ENCODE measurements around the gene CEP128.

Gene CEP128

DNA sequence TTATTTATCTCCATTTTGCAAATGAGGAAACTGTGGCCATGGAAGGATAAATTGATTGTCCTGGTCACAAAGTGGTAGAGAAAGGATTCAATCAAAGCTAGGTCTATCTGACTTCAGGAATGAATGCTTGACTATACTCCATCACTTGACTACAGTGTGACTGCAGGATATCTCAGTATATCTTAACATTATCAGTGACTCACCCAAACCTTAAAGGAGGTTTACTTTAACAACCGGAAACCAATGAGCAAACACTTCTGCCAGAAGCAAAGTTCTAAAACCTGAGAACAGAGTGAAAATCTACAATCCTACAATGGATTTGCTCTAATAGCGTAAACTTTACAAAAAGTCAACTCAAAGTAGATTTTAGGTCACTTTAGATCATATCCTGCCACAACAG is 277.0 kb downstream of the CEP128 start:
- DNase-seq (ENCODE audit: low spot score) = no peak

DNA sequence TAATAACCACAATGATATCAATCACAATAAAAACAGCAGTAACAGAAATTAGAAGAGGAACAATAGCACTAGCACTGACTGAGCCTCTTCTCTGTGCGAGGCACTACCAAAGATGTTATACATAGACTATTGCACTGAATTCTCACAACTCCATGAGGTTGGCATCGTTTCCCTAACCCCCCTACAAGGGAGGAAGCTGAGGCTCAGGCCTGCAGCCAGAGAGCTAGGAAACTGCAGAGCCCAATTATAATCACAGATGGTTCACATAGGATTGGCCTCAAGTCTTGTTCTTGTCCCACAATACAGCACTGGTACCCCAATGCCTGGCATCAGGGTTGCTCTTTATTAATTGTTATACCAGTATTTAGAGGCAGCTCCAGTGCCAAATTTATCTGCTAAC is 278.0 kb downstream of the CEP128 start:
- no peak for DNase-seq (ENCODE audit: low spot score)

DNA sequence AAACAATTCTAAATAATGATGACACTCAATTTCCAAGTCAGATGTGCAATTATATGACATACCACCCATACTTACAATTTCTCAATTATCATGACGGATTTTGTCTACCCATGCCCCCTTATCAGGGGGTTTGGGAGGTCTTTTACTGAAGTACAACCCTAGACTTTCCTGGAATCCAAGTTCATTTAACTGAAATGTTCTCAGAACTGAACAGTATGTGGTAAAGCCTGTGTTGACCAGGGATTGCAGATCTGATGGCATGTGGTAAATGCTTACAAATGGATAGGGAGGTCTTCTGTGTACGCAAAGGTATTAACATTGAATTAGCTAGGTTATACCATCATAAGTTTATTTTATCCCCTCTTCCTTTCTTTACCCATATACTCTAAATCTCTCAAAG is 281.8 kb downstream of the CEP128 start:
- no peak for DNase-seq (ENCODE audit: low spot score)

DNA sequence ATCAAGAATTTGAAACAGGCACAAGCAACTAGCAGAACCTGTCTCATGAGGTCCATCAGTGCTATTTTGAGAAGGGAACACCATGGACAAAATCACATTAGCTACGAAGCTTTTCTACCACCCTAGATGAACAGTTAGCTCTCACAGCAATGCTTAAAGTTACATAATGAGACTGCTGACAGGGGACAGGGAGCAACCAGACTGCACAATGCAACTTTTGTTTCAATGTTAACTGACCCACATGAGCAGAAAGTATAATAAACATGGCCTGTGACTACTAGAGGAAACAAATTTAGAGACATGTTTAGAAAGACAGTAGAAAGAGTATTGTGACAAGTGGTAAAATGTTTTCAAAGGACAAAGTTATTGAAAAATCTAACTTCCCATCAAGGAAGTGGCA is 282.8 kb downstream of the CEP128 start:
- DNase-seq (ENCODE audit: low spot score) = no peak

DNA sequence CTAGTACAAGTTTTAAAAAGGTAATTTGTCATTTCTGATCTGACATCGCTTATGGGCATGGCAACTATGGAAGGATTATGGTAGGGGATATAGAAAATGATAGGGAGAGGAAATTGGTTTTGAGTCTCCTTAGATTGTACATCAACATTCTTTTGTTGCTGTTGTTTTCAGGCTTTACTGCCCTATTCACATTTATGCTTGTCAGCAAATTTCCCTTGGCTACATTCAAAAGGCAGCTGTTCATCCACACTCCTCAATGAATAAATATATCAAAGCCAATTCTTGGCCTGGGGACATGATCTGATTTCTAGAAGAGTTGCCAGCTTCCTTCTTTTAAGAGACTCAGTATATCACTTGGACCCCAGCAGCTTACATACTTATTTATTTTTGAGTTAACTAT is 283.4 kb downstream of the CEP128 start:
- no peak for DNase-seq (ENCODE audit: low spot score)

DNA sequence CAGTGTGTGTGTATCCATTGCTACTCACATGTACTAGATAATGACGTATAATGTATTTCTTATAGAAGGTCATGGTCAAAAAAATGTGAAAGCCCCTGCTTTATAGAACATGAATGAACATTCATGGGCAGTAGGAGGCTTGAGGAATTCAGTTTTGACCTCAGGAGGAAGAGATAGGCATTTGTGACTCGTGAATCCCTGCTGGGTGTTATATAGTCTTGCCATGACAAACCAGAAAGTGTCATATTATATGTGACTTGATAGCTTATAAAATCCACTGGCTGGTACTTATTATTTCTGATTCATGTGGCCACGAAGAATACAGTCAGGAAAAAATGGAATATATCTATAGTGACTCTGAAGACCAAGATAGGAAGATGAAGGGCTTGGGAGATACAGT is 287.6 kb downstream of the CEP128 start:
- no peak for DNase-seq (ENCODE audit: low spot score)

DNA sequence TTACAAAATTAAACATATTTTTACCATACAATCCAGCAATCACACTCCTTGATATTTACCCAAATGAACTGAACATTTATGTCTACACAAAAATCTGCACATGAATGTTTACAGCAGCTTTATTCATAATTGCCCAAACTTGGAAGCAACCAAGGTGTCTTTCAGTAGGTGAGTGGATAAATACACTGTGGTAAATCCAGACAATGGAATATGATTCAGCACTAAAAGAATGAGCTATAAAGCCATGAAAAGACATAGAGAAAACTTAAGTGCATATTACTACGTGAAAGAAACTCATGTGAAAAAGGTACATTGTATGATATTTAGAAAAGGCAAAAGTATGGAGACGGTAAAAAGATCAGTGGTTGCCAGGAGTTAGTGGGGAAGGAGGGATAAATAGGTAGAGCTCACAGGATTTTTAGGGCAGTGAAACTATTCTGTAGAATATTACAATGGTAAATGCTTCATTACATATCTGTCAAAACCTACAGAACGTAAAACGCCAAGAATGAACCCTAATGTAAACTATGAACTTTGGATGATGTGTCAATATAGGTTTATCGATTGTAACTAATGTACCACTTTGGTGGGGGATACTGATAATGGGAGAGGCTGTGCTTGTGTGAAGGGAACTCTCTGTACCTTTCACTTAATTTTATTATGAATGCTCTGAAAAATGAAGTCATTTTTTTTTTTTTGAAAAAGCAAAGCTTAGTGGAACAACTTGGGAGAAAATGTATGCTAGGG is 295.7 kb downstream of the CEP128 start:
- DNase-seq (ENCODE audit: low spot score) = no peak

DNA sequence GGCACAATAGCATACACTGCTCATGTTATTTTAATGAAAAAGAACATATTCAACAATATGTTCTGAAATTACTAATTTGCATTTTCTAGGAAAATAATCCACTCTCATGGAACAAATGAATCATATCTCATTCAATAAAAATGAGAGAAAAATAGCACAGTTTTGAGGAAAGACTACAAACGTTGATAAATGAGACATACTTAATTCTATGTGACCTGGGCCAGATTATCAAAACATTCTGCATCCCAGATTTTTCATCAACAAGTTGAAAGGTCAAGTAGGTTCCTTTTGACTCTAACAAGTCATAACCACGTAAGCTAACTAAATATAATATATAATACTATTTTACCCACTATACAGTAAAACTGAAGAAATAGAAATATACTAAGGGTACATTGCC is 296.7 kb downstream of the CEP128 start:
- no peak for DNase-seq (ENCODE audit: low spot score)

DNA sequence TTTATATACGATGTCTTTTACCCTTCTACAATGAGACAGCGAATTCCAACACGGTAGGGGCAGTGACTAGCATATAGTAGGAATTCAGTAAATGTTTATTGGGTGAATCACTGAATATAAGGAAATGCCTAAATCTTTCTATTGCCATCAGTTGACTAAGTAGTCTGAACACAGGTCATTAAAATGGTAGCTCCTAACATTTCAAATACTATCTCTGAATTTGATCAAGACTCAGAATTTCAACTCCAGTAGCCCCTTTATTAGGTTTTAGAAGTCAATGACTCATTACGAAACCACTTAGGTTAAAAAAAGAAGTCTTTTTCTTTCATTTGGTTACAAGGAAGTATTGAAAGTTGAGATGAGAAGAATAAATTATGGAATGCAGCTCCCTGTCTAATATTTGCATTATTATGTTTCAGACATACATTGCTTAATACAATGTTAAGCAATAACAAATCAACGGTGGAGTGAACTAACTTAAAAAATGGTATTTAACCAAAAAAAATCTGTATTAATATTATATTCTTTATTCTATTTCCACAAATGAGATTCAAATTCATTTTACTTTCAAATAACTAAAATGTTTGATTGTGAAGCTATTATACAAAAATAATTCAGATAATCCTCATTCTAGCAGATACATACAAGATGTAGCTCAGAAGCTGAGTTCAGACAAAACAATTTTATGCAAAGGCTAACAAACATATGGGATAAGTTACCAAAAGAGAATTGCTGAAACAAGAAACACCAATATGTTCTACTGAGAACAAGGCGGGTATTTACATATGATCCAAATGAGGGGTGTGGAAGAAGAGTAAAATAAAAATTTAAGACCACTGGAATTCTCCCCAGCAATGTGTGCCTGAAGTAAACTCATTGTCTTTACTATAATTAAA is 302.7 kb downstream of the CEP128 start:
- no peak for DNase-seq (ENCODE audit: low spot score)

DNA sequence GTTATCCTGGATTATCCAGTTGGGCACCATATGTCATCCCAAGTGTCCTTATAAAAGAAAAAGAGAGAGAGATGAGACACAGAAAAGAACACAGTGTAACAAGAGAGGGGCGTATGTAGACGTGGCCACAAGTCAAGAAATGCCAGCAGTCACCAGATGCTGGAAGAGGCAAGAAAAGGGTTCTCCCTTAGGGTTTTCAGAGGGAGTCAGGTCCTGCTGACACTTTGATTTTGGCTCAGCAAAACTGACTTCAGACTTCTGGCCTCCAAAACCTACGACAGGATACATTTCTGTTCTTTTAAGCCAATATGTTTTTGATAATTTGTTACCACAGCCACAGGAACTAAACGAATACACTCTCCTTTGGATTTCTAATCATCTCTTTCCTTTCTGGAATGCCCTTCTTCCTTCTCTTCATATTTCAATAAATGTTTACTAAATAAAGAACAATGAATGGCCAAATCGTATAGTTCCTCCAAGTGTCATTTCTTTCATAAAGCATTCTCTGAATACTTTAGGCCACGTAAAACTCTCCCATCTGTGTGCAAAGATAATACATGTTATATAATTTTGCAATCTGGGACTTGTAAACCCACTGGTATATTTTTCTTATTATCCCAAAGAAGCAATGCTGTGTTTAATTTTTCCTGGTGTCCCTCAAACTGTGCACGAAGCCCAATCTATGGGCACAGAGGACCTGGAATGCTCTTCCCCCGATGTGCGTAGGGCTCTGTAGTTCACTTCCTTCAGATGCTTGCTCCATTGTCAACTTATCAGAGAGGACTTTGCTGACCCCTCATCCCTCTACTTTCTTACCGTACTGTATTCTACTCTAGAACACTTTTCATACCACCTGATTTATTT is 303.6 kb downstream of the CEP128 start:
- no peak for DNase-seq (ENCODE audit: low spot score)

DNA sequence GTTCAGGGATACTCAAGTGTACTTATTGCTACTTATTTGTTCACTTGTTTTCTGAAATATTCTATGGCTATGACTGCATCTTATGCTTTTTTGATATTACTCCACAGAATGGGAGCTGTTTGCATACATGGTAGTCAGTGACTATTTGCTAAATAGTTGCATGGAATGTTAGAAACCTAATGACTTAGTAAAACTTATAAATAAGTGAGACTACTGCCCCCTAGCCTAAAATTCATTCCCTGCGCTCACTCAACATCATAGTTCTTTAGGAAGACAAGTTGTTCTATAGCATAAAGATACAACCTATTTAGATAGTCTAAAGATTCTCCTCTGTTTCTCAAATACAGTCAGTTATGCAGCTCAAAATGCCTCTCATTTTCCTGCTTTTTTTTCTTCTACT is 305.5 kb downstream of the CEP128 start:
- peak; percentile 15 for DNase-seq (ENCODE audit: low spot score)

DNA sequence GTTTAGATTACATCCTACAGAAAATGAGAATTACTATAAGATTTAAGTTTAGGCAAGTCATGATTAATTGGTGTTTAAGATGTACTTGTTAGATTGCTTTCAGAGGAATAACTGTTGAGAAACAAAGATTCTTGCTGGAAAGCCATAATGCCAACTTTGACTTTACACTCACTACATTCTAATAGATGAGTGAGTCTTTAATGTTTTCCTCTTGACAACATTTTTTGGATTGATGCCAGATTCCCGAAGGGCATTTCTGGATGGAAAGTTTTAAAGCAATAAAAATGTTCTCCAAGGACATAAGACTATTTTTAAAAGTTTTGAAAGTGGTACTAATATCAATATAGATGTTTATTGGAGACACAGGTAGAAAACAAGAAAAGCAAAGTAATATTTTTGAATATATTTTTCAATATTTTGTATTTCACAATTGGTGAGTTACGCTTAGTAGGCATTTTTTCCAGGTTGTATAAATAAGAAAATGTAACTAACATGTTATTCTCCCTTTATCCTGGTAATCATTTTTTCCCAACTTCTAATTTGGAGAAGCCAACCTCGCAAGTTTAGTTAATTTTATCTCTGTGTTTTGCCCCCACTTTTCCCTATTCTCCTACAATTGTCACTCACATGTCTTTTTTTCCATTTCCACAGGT is 307.3 kb downstream of the CEP128 start:
- no peak for DNase-seq (ENCODE audit: low spot score)

DNA sequence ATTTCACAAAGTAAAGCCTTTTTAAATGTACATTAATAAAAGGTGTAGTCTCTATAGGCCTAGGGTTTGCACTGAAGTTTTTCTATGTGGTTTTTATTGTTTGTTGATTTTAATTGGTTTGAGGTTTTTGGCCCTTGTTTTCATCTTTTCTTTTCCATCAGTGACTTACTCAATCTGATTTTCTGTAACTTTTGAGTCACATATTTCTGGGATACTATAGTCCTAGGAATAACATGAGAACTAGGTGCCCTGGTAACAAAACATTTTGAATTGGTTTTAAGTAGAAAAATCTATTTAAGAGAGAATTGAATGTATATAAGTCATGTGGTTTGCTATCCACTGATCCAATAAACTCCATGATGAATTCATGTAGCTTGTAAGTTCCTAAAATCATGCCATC is 311.9 kb downstream of the CEP128 start:
- no peak for DNase-seq (ENCODE audit: low spot score)

DNA sequence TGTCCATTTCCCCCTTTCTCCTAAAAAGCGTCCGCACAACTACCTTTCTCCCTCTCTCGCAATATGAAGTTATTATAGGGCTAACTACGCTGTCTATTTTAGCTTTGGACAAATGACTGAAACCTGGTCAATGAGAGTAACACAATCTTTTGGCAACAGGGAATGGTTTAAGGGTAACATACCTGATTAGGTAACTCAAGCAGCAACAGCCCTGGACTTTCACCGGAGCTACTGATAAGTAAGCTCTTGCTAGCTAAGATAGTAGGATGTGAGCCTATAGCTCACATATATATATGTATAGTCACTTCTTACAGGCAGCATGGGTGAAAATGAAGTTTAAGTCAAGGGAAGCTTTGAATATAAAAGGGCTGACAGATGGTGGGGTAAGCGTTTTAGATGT is 313.0 kb downstream of the CEP128 start:
- DNase-seq (ENCODE audit: low spot score) = no peak

DNA sequence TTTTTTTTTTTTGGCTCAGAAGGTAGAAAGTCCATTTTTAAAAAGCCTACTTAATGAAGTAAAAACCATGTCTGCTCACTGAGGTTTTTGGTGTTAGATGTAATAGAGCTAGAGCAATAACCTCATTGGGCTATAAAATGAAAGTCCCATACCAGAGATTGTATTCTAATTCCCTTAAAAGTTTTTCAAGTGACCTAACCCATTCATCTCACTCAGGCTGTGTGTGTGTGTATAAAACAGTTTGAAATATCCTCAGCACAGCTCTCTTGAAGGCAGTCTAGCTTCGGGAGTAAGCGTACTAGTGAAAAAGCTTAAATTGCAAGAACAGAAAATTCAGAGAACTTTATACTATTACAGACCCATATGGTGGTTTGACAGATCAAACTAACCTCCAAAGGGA is 313.8 kb downstream of the CEP128 start:
- no peak for DNase-seq (ENCODE audit: low spot score)

DNA sequence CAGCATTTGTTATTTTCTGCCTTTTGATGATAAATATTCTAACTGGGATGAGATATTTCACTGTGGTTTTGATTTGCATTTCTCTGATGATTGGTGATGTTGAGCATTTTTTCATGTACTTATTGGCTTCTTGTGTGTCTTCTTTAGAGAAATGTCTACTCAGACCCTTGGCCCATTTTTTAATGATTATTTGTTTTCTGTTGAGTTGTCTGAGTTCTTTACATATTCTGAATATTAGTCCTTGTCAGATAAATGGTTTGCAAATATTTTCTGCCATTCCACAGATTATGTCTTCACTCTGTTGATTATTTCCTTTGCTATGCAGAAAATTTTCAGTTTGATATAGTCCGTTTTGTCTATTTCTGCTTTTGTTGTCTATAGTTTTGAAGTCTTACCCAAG is 317.0 kb downstream of the CEP128 start:
- DNase-seq (ENCODE audit: low spot score) = no peak

DNA sequence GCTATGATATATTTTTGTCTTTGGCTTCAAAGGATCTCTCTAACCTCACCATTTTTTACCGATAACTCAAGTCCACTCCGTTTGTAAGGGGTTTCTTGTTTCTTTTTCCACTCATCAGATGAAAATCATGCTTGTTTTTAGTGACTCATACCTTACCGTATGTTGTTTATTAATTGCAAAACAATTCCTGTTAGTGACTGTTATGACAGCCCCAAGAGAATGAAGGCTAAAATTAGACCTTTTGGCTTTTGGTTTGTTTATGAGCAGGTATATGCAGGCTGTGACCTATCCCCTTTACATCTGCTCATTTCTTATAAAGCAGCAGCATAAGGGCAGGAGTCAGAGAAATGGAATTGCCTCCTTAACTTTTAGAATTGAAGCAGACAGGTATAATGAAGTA is 319.8 kb downstream of the CEP128 start:
- no peak for DNase-seq (ENCODE audit: low spot score)

DNA sequence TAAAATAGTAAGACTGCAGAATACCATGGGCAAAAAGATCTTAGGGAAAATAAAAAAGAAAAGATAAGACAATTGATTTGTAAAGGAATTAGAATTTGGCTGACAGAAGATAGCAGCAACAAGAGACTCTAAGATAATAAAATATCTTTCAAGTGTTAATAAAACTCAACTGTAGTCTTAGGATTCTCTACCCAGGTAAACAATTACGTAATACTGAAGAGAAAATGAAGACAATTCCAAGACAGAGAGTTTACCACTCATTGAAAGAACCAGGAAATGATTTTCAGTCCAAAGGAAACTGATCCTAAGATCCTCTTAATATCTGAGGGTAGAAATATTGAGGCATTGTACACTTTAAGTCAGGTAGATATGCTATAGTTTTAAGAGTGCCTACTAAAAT is 321.1 kb downstream of the CEP128 start:
- no peak for DNase-seq (ENCODE audit: low spot score)

DNA sequence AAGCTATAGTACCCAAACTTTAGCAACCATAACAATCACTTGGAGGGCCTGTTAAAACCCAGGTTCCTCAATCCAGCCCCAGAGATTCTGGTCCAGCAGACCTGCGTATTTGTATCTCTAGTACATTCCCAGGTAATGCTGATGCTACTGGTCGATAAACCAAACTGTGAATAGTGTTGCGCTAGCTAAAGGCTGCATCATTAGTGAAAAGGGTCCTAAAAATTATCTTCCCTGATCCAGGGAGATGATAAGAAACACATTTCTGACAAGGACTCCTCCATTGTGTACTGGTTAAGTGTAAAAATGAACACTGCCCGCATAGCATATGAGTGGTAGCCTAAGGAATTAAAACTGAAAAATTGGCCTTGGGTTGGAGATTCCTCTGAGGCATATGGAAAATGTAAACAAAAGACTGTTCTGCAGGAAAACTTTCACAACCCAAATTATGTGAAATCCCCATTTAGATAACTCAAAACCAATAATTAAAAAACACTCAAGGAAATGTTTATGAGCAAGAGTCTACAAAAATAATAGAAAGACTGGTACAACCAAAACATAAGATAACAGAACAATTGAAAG is 322.7 kb downstream of the CEP128 start:
- no peak for DNase-seq (ENCODE audit: low spot score)

DNA sequence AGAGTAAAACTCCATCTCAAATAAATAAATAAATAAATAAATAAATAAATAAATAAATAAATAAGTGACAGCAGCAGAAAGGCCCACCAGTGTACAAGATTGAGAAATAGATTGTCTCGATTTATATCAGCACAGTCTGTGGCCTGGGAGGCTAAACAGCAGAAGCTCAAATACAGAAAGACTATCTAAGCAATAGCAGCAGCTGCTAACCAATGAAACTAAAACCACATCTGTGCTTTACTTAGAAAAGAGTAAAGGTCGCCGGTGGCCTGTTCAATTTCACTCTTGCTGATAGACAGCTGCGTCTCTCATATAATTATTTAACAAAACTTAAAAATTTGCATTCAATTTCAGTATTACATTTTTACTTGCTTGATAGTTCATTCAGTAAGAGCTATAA is 325.7 kb downstream of the CEP128 start:
- DNase-seq (ENCODE audit: low spot score) = no peak

DNA sequence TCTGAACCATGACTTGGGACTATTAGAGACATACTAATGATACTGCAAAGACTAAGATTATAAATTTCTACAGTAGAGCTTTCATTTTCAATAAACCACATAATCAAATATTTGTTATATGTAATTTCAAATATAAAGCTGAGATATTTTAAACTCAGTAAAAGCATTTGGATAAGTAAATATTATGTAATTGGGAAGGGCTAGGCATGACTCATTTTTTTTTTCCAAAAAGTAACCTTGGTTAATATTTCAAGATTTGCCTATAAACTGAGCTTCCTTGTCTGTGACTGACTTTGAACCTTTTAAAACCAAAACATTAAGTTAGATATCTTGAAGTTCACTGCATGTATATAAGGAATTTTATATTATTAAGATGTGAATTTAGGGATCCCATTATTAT is 332.5 kb downstream of the CEP128 start:
- DNase-seq (ENCODE audit: low spot score) = no peak

DNA sequence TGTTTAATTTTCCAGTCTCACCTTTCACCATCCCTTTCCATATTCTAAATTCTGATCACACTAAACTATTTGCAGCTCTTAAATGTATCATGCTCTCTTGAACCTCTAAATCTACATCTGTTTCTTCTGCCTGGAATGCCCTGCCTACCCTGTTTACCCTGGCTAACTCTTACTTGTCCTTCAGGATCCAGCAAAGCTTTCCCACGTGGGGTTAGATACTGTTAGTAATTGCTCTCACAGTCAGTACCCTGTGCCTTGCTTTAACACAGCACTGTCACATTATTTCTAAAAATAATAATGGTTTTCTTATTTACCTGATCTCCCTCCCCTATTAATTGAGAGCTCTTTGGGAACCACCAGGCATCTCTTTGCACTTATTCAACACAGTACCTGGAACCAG is 333.0 kb downstream of the CEP128 start:
- DNase-seq (ENCODE audit: low spot score) = no peak
